IPS-15b (cell line): ENCODE results near the gene ADPRHL1.

Experiments
- H3K27me3 ChIP-seq: one replicate; pipeline ENCODE4 v1.6.1; 2013; ENCODE audit warnings: low read length; ENCODE audit not compliant: control insufficient read depth, insufficient read depth
- H3K36me3 ChIP-seq: one replicate; pipeline ENCODE4 v1.6.1; 2013; ENCODE audit warnings: low read length; ENCODE audit not compliant: control insufficient read depth, insufficient read depth
- H3K4me1 ChIP-seq: one replicate; pipeline ENCODE4 v1.6.1; 2013; ENCODE audit warnings: mild to moderate bottlenecking, low read length; ENCODE audit not compliant: control insufficient read depth, insufficient read depth
- H3K4me3 ChIP-seq: one replicate; pipeline ENCODE4 v1.5.1; 2013; ENCODE audit warnings: low read depth, low read length
- H3K9ac ChIP-seq: one replicate; pipeline ENCODE4 v1.6.1; 2013; ENCODE audit warnings: low read depth, mild to moderate bottlenecking, low read length
- H3K9me3 ChIP-seq: one replicate; pipeline ENCODE4 v1.6.1; 2013; ENCODE audit warnings: mild to moderate bottlenecking, low read length; ENCODE audit not compliant: control insufficient read depth, insufficient read depth

ADPRHL1 gene

GRCh38 chr13:113452942-113453901 lies at the start of gene ADPRHL1:
Gene ADPRHL1 (minus strand): TSS chr13:113453488. CDS start chr13:113453437, 51 bp downstream.
- H3K9me3 ChIP-seq = no peaks in the 10 kb centered on the region
- no peak within 1 kb of the TSS for H3K9ac ChIP-seq
- H3K4me1 ChIP-seq = no peaks in the 10 kb centered on the region
- no peak within 1 kb of the TSS for H3K4me3 ChIP-seq
- H3K27me3 ChIP-seq = no peaks in the 10 kb centered on the region
- H3K36me3 ChIP-seq = peaks cover 22% of the 10 kb centered on the region

DNA sequence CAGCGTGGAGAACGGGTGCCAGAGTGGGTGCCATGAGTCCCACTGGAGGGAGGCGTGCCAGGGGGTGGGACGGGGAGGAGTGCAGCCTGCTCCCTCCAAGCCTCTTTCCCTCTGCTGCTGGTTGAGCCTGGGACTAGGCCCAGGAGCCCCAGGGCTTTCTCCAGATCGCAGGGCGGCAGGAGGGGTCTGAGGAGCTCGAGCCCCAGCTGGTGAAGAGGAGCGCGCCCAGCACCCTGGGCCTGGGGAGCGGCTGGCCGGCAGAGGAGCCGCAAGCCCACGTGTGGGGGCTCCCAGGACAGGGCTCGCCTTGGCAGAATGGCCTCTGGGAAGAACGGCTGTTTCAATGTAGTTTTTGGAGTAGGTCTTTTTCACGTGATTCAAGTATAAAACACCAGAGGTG lies 49.4 kb upstream of the ADPRHL1 start:
- Histone ChIP-seq H3K9me3 (no peaks in the 10 kb centered on the region), H3K4me1 (no peaks in the 10 kb centered on the region), H3K36me3 (peaks cover 27% of the 10 kb centered on the region), H3K4me3 (no peak overlapping the region), H3K9ac (no peak overlapping the region), H3K27me3 (no peaks in the 10 kb centered on the region)

DNA sequence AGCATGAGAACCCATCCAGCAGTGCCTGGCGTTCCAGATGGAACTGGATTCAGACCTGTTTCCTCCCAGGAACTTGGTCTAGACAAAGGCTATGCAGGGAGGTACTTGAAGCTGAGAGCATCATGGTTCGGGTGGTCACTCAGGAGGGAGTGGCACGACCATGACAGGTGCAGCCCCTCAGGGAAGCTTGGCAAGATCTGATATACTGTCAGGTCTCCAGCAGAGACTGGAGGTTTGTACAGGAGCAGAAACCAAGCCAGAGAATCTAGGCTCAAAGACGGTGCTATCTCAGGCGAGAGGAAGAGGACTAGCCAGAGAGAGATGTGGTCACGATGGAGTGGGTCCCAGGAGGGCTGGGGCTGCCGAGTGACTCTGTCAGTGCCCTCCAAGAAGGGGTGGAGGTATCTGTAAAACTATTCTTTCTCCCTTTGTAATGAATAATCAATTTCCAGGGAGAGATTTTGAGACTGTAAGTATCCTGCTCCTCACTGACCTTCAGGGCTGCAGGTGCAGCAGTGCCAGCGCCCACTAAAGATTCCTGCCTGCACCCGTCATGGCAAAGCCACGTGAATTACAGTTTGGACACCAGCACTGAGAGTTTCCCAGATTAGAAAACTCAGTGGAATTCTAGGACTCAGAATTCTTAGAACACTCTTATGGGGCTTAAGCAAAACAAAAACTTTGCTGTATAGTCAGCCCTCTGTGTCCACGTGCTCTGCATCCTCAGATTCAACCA lies 47.4 kb upstream of the ADPRHL1 start:
- Histone ChIP-seq H3K4me1 (no peaks in the 10 kb centered on the region), H3K9ac (no peak overlapping the region), H3K9me3 (no peaks in the 10 kb centered on the region), H3K36me3 (peaks cover 30% of the 10 kb centered on the region), H3K4me3 (no peak overlapping the region), H3K27me3 (no peaks in the 10 kb centered on the region)

GRCh38 chr13:113499936-113500335 lies 46.6 kb upstream of the ADPRHL1 start:
- Histone ChIP-seq H3K27me3 (no peaks in the 10 kb centered on the region), H3K4me3 (no peak overlapping the region), H3K9ac (no peak overlapping the region), H3K36me3 (peaks cover 30% of the 10 kb centered on the region), H3K9me3 (no peaks in the 10 kb centered on the region), H3K4me1 (peaks cover 2% of the 10 kb centered on the region)

- H3K36me3 ChIP-seq = peaks cover 30% of the 10 kb centered on the region
- peaks cover 2% of the 10 kb centered on the region for H3K4me1 ChIP-seq
- H3K4me3 ChIP-seq = no peak overlapping the region
- H3K9ac ChIP-seq = no peak overlapping the region
- no peaks in the 10 kb centered on the region for H3K27me3 ChIP-seq
- H3K9me3 ChIP-seq = no peaks in the 10 kb centered on the region
Measured at GRCh38 chr13:113498905-113499304, 45.6 kb upstream of the ADPRHL1 start.

- Histone ChIP-seq H3K9ac (no peak overlapping the region), H3K36me3 (peaks cover 18% of the 10 kb centered on the region), H3K4me3 (no peak overlapping the region), H3K27me3 (no peaks in the 10 kb centered on the region), H3K9me3 (no peaks in the 10 kb centered on the region), H3K4me1 (peaks cover 10% of the 10 kb centered on the region)
Measured at GRCh38 chr13:113497217-113497616, 43.9 kb upstream of the ADPRHL1 start.

DNA sequence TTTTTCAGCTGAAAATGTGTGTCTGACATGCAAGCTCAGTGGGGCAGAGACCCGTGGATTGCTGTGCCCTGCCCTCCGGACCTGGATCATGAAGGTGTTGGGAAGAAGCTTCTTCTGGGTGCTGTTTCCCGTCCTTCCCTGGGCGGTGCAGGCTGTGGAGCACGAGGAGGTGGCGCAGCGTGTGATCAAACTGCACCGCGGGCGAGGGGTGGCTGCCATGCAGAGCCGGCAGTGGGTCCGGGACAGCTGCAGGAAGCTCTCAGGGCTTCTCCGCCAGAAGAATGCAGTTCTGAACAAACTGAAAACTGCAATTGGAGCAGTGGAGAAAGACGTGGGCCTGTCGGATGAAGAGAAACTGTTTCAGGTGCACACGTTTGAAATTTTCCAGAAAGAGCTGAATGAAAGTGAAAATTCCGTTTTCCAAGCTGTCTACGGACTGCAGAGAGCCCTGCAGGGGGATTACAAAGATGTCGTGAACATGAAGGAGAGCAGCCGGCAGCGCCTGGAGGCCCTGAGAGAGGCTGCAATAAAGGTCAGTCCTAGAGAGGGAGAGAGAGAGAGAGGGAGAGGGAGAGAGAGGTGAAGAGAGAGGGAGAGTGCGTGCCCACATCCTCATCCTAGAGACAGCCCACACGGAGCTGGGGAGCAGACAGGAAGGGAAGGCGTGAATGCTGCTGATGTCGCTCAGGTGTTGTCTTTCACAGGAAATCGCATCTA lies 42.4 kb upstream of the ADPRHL1 start:
- peak overlapping the region; percentile 23 for H3K4me3 ChIP-seq
- H3K9ac ChIP-seq = peak overlapping the region; percentile 39
- no peaks in the 10 kb centered on the region for H3K9me3 ChIP-seq
- peaks cover 17% of the 10 kb centered on the region for H3K36me3 ChIP-seq
- no peaks in the 10 kb centered on the region for H3K27me3 ChIP-seq
- peaks cover 10% of the 10 kb centered on the region for H3K4me1 ChIP-seq

DNA sequence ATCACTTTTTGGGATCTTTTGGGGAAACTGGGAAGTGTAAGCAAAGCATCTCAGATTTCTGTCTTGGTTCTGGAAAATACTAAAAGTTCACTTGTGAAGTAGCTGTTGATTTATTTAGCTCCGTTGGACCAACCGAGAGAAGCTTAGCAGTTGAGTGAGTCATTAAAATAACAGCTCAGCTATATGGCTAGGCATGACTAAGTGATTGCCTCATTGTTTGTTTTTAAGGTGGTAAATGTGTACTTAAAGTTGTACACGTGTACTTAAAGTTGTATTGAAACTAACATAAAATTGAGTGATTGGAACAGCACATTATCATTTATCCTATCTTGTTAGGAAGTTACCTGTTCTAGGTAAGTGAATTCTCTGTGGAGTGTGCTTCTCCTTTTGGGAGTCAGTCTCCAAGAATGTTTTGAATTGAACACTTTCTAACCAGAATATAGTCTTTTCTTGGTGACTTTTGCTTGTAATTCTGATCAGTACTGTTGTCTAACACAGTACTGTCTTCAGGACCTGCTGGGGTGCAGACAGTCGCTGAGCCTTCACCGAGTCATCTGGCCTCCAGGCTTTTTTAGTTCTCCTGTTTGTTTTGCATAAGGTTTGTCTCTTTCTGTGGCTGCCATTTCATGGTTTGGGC lies 40.1 kb upstream of the ADPRHL1 start:
- Histone ChIP-seq H3K27me3 (no peaks in the 10 kb centered on the region), H3K4me3 (no peak overlapping the region), H3K9me3 (no peaks in the 10 kb centered on the region), H3K9ac (no peak overlapping the region), H3K4me1 (peaks cover 10% of the 10 kb centered on the region), H3K36me3 (peaks cover 9% of the 10 kb centered on the region)

GRCh38 chr13:113491982-113492381 lies 38.7 kb upstream of the ADPRHL1 start:
- H3K4me1 ChIP-seq = peaks cover 10% of the 10 kb centered on the region

DNA sequence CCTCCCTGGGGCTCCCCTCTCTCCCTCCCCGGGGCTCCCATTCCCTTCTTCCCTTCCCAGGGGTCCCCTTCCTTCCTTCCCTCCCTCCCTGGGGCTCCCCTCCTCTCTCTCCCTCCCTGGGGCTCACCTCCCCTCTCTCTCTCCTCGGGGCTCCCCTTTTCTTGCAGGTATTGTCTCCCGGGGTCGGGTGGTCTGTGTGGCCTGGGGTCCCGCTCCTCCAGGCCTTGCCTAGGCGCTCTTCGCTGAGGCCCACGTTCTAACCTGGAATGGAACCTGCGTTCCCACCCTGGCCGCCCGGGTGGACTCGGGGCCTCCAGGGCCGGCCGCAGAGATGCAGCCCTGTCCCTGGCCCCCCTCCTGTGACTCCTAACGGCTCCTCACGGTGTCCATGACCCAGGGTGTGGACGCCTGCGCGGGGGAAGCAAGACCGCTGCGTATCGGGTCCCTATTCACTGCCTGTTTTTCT lies 38.2 kb upstream of the ADPRHL1 start:
- H3K4me1 ChIP-seq = peaks cover 10% of the 10 kb centered on the region
- H3K9ac ChIP-seq = peak overlapping the region; percentile 65
- H3K4me3 ChIP-seq = peak overlapping the region; percentile 98
- no peaks in the 10 kb centered on the region for H3K36me3 ChIP-seq
- H3K27me3 ChIP-seq = no peaks in the 10 kb centered on the region
- H3K9me3 ChIP-seq = no peaks in the 10 kb centered on the region

More at GRCh38 chr13:113491982-113492381, 38.7 kb upstream of the ADPRHL1 start:
- H3K9me3 ChIP-seq = no peaks in the 10 kb centered on the region
- peak overlapping the region; percentile 98 for H3K4me3 ChIP-seq
- H3K36me3 ChIP-seq = peaks cover 1% of the 10 kb centered on the region
- no peaks in the 10 kb centered on the region for H3K27me3 ChIP-seq
- peak overlapping the region; percentile 65 for H3K9ac ChIP-seq
